ENCODE results near the gene COL28A1.
"Not testable (repeated sequence)": the region's sequence is repeated elsewhere in the genome, so short reads cannot be mapped to it uniquely, and the experiment has no call there.

Gene COL28A1

DNA sequence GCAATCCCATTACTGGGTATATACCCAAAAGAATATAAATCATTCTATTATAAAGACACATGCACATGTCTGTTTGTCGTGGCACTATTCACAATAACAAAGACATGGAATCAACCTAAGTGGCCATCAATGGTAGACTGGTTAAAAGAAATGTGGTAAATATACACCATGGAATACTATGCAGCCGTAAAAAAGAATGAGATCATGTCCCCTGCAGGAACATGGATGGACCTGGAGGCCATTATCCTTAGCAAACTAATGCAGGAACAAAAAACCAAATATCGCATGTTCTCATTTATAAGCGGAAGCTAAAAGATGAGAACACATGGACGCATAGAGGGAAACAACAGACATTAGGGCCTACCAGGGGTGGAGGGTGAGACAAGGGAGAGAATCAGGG is 25.9 kb upstream of the COL28A1 start:
- not testable (repeated sequence) for DNase-seq (ENCODE audit: low read depth)

- DNase-seq (ENCODE audit: low read depth), result no peak
Measured at GRCh38 chr7:7557252-7557651, 21.6 kb upstream of the COL28A1 start.

- no peak for DNase-seq (ENCODE audit: low read depth)
Measured at GRCh38 chr7:7556852-7557251, 21.2 kb upstream of the COL28A1 start.

- DNase-seq (ENCODE audit: low read depth), result no peak
Measured at GRCh38 chr7:7554649-7555575, 19.2 kb upstream of the COL28A1 start.

GRCh38 chr7:7554021-7554432 is 18.4 kb upstream of the COL28A1 start:
- DNase-seq (ENCODE audit: low read depth), result no peak

GRCh38 chr7:7553386-7553785 is 17.7 kb upstream of the COL28A1 start:
- no peak for DNase-seq (ENCODE audit: low read depth)

- DNase-seq (ENCODE audit: low read depth), result no peak
Measured at GRCh38 chr7:7552199-7552598, 16.5 kb upstream of the COL28A1 start.

DNA sequence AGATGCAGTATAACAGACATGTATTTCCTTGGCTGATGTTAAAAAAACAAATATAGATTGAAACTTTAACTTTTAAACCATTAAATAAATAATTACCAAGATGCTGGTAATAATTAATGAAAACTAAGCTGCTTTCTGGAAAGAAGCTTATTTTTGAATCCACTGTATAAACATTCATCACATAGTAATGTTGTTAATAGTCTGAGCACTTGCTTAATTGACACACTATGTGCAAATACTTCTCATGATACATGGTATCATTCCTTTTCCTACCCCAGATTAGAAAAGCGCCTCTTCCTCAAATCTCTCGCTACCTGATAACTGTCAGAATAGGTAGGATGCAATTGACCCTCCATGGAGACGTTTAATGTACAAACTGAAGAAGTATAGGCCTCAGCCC is 15.0 kb upstream of the COL28A1 start:
- DNase-seq (ENCODE audit: low read depth), result no peak

- DNase-seq (ENCODE audit: low read depth), result no peak
Measured at GRCh38 chr7:7548407-7548806, 12.7 kb upstream of the COL28A1 start.

GRCh38 chr7:7542251-7542835 is 6.7 kb upstream of the COL28A1 start:
- no peak for DNase-seq (ENCODE audit: low read depth)

DNA sequence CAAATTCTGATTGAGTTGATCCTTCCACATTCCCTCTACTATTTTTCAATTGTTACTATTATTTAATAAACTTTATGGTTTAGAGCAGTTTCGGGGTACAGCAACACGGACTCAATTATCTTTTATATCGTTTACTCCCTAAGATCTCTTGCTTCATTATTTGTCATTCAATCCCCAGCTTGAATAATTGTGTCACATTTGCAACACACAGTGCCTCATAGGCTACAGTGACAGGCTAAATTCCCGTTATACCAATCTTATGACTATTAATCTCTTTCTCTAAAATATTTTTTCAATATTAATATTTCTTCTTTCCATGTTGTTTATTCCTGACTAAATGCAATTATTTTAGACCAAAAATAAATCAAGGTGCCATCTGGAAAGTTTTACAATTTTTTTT is 4.0 kb upstream of the COL28A1 start:
- no peak for DNase-seq (ENCODE audit: low read depth)

- no peak for DNase-seq (ENCODE audit: low read depth)
Measured at GRCh38 chr7:7539152-7539551, 3.5 kb upstream of the COL28A1 start.

- no peak for DNase-seq (ENCODE audit: low read depth)
Measured at GRCh38 chr7:7537711-7538110, 2.0 kb upstream of the COL28A1 start.

- no peak for DNase-seq (ENCODE audit: low read depth)
Measured at GRCh38 chr7:7536396-7537019, 835 bp upstream of the COL28A1 start.

DNA sequence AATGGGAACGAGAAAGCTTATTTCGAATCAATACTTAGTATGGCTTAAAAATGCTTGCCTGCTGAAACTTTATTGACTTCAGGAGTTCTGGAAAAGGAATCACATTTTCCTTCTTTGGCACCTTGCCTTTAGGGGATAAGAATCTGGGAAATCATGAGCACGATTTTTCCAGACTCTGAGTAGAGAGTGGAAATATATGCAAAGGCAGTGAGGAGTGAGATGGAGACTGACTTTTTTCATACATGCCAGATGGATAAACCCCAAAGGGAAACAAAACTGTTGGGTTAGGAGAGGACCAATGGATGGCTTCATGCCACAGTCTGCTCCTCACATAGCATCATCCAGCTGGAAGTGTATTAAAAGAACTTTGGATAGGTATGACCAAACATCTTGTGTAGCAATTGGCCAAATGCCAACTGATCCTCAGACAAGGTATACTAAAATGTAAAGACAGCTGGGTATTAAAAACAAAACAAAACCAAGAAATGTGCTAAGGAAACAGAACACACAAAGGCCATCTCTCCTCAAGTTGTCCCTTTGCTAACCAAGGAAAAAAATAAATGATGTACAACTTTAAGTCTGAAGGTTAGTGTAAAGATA is 1.7 kb downstream of the COL28A1 start:
- no peak for DNase-seq (ENCODE audit: low read depth)

GRCh38 chr7:7529328-7529727 is 6.3 kb downstream of the COL28A1 start:
- no peak for DNase-seq (ENCODE audit: low read depth)

DNA sequence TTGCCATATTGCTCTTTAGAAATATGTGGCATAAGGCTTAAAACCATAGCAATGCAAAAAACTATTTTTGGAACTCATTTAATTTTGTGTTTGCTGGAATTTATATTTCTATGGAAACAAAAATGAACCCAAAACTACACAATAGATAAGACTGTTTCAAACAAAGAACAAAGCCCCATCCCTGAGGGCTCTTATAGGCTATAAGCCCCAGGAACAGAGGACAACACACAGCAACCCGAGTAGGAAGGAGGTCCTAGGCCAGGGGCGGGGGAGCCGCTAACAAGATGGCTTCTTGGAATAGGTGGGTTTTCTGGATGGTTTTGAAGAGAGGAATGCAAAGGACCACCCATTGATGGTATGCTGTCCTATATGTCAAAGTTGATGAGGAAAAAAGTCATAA is 8.6 kb downstream of the COL28A1 start:
- no peak for DNase-seq (ENCODE audit: low read depth)

DNA sequence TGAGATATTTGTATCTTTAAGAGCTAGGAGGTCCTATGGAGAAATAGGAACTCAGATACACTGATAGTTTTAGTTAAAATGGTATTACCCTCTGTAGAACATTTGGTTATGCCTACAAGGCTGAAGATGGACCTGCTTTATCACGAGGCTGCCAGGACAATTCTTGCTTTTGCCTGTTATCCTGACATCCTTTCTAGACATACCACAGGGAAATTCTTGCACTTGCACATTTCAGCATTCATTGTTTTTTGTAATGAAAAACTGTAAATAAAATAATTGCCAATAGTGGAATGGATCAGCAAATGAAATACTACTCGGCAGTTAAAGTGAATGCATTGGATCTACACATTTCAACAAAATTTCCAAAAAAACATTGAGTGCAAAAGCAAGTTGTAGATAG is 9.7 kb downstream of the COL28A1 start:
- no peak for DNase-seq (ENCODE audit: low read depth)

- DNase-seq (ENCODE audit: low read depth), result no peak
Measured at GRCh38 chr7:7524121-7524520, 11.6 kb downstream of the COL28A1 start.

- DNase-seq (ENCODE audit: low read depth), result no peak
Measured at GRCh38 chr7:7522421-7522820, 13.3 kb downstream of the COL28A1 start.

GRCh38 chr7:7521259-7521658 is 14.4 kb downstream of the COL28A1 start:
- DNase-seq (ENCODE audit: low read depth), result no peak

GRCh38 chr7:7519528-7519927 is 16.1 kb downstream of the COL28A1 start:
- no peak for DNase-seq (ENCODE audit: low read depth)

DNA sequence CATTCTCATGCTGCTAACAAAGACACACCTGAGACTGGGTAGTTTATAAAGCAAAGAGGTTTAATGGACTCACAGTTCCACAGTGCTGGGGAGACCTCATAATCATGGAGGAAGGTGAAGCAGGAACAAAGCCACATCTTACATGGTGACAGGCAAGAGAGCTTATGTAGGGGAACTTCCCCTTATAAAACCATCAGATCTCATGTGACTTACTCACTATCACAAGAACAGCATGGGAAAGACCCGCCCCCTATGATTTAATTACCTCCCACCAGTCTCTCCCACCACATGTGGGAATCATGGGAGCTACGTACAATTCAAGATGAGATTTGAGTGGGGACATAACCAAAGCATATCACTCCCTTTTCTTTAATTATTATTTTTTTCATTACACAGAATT is 16.6 kb downstream of the COL28A1 start:
- DNase-seq (ENCODE audit: low read depth), result no peak
